Pulmonary artery endothelial cell (primary cell): ENCODE measurements around the gene ZNF48. TPM values are rescaled to one million over a fixed set of nuclear protein-coding genes. Genes with fewer than 3 reads are reported as not detected.
A peak's percentile ranks its signal among the peaks of the same experiment; 100 is the strongest.

Source experiments
- DNase-seq: peaks from one replicate; pipeline ENCODE4 v3.0.0-alpha.2; 2011; ENCODE audit warnings: low read depth, low spot score
- total RNA-seq: library from RNA; depleted of rRNA; stranded (reverse); fragments of >200 nt; gene quantifications from 2 replicates; pipeline ENCODE4 v1.2.3, GENCODE V29; 2014

ZNF48 gene
- total RNA-seq, 1 donor from 2014 or later: 15.6 TPM

DNA sequence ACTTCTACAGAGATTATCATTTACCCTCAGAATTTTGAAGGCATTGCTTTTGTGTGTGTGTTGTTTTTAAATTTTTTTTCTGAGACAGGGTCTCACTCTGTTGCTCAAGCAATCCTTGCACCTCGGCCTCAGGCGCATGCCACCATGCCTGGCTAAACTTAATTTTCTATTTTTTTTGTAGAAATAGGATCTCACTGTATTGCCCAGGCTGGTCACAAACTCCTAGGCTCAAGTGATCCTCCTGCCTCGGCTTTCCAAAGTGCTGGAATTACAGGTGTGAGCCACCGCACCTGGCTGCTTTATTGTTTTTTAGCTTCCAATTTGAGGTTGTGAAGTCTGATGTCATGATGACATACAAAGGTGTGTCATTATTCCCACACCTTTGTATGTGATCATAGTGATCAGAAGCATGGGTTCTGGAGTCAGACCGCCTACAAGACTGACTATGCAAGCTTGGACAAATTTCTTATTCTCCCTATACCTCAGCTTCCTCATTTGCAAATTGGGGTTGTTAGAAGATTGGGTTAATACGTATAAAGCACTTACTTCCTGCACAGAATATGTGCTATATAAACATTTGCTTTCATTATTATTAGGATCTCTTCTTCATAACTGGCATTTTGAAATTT, 44.6 kb downstream of the ZNF48 start:
- no peak for DNase-seq

DNA sequence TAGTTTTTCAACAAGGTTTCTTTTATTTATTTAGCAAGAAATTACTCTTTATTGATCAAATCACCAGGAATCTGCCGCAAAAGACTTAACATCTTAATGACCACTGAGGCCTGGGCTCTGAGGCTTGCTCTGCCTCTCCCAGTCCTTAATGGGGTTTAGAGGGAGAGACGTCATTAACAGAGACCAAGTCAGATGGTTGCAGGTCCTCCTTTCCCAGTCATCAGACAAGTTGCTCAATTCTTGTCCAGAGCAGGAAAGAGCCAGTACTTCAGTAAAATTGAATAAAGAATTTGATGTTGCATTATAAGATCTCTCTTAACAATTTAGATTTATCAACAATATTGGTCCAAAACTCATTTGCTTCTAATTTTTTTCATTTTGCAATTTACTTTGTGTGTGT, 48.4 kb downstream of the ZNF48 start:
- no peak for DNase-seq

- no peak for DNase-seq
These were observed 49.3 kb downstream of the ZNF48 start for GRCh38 chr16:30444231-30445148.

- DNase-seq: no peak
These were observed 49.9 kb downstream of the ZNF48 start for GRCh38 chr16:30445149-30445407.

GRCh38 chr16:30445408-30446202, 50.4 kb downstream of the ZNF48 start, which contains the start of gene SEPHS2:
SEPHS2 (minus strand) TSS chr16:30445874; CDS start chr16:30445727, 147 bp downstream.
- DNase-seq: peak; percentile 93

DNA sequence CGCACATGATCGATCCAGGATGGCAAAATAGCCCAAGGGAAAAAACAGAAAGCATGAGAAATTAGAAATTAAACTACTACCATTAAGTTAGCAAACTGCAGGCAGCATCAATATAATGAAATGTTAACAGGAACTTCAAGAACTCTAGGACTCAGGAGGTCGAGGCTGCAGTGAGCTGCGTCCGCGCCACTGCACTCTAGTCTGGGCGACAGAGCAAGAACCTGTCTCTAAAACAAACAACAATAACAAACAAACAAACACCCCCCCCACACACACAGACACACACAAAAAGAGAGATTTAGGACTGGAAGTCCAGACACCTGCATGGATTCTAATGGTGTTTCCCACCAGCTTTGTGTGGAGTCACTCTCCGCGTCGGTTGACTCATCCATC, 51.0 kb downstream of the ZNF48 start:
- no peak for DNase-seq

DNA sequence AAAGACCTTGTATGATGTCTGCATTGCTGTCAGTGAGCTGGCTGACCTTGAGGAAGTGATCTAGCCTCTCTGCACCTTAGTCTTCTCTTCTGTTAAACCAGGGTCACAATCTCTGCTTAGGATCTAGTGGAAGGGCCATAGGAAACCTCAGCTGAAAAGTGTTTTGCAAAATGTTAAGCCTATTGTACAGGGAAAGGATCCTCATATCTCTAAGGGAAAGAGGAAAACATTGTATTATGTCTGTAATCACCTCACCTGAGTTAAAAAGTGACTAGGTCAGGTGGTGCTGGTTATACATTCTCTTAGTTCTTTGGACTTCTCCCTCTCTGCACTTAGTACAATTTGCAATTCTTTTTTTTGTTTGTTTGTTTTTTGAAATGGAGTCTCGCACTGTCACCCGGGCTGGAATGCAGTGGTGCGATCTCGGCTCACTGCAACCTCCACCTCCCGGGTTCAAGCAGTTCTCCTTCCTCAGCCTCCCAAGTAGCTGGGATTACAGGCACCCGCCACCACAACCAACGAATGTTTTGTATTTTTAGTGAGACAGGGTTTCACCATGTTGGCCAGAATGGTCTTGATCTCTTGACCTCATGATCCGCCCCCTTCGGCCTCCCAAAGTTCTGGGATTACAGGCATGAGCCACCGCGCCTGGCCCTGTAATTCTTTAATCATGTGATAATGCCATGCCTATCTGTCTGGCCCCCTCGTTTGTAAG, 52.4 kb downstream of the ZNF48 start:
- no peak for DNase-seq

DNA sequence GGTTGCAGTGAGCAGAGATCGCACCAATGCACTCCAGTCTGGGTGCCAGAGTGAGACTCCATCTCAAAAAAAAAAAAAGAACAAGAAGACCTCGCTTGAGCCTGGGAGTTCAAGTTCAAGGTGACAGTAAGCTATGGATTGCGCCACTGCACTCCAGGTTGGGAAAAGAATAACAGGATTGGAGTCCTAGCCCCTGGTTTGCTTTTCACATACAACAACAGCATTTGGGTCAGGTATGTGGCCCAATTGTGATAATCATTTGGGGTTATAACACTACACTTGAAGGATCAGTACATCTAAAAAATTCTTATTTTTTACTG, 53.9 kb downstream of the ZNF48 start:
- no peak for DNase-seq

Other genes with a start within 250 kb of the ZNF48 start
- gene CORO1A, start 211.8 kb upstream of the ZNF48 start, total RNA-seq: 1.8 and 2.0 TPM in 2 replicates
- gene BOLA2B, start 201.8 kb upstream of the ZNF48 start, total RNA-seq: 19.9 and 25.6 TPM in 2 replicates
- gene SLX1A, start 201.5 kb upstream of the ZNF48 start, total RNA-seq: 30.5 and 55.9 TPM in 2 replicates
- 1.6 and 2.5 TPM in 2 replicates for gene SULT1A3, start 196.2 kb upstream of the ZNF48 start, total RNA-seq
- gene NPIPB13, start 146.9 kb upstream of the ZNF48 start, total RNA-seq: 0.46 and 1.4 TPM in 2 replicates
- gene CD2BP2, start 40.1 kb upstream of the ZNF48 start, total RNA-seq: 34.6 and 43.3 TPM in 2 replicates
- gene TBC1D10B, start 24.9 kb upstream of the ZNF48 start, total RNA-seq: 32.2 and 43.0 TPM in 2 replicates
- not detected in 2 replicates for gene MYL11, start 20.6 kb upstream of the ZNF48 start, total RNA-seq
- 0.13 TPM in 1 of 2 replicates, not detected in the other for gene SEPTIN1, start 12.9 kb upstream of the ZNF48 start, total RNA-seq
- gene ZNF771, start 12.2 kb downstream of the ZNF48 start, total RNA-seq: 7.9 and 8.4 TPM in 2 replicates
- 37.5 and 38.2 TPM in 2 replicates for gene DCTPP1, start 34.6 kb downstream of the ZNF48 start, total RNA-seq
- gene SEPHS2, start 50.5 kb downstream of the ZNF48 start, total RNA-seq: 16.6 and 18.3 TPM in 2 replicates
- gene ITGAL, start 77.3 kb downstream of the ZNF48 start, total RNA-seq: under 0.01 TPM in 1 of 2 replicates, not detected in the other
- gene ZNF768, start 131.1 kb downstream of the ZNF48 start, total RNA-seq: 21.2 and 21.6 TPM in 2 replicates
- gene ZNF747, start 139.4 kb downstream of the ZNF48 start, total RNA-seq: 5.7 and 7.0 TPM in 2 replicates
- gene ZNF764, start 163.0 kb downstream of the ZNF48 start, total RNA-seq: 4.3 and 4.5 TPM in 2 replicates
- gene ZNF688, start 176.3 kb downstream of the ZNF48 start, total RNA-seq: 6.7 and 7.4 TPM in 2 replicates
- gene ZNF785, start 190.3 kb downstream of the ZNF48 start, total RNA-seq: 8.0 and 9.4 TPM in 2 replicates
- 4.3 and 5.0 TPM in 2 replicates for gene ZNF689, start 215.0 kb downstream of the ZNF48 start, total RNA-seq